Measurements from ENCODE around the gene DTWD1.
"Not testable (repeated sequence)": the region's sequence is repeated elsewhere in the genome, so short reads cannot be mapped to it uniquely, and the experiment has no call there.

The DTWD1 gene

DNA sequence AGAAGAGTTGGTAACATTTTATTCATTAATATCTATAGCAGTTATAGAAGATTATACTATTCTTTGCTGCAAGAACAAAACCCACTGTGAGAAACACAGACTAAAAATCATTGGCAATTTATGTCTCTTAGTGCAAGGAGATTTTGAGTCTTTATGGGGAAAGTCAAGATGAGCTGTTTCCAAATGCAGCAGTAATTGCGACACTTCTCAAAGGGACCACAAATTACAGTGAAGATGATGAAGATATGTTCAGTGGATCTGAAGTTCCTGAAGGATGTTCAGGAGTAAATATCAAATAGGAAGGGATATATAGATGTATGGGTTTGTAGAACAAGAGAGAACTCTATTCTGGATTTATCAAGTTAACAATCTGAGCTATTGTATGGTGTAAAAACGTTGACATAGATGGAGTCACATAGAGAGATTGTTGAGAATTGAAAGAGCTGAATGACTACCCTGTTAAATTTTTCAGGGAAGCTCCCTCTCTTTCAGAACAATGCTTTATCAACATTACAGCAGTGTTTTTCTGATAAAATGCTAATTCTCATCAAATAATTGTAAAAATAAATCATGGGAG is 71.8 kb downstream of the DTWD1 start:
- H3K36me3 ChIP-seq (ENCODE audit: insufficient read depth, insufficient read length, low read length), result no peaks in the 10 kb centered on the region

DNA sequence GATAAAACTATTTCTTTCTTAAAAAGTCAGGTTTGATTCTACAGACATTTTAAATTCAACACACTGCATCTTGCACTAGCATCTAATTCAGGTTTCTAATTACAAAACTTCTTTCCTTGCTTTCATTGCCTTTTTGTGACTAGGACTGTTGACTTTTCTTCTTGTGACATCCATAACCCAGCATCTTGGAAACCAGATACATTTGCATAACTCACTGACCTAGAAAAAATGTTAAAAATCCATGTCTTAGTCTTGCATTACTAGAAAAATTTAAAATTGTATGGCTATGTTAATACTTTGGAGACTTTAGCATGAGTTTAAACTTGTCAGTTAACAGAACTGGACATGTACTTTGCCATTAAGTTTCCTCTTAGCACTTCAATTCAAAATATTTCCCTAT is 72.7 kb downstream of the DTWD1 start:
- no peak overlapping the region for H3K4me3 ChIP-seq (ENCODE audit: insufficient read length, low read depth)
- H3K9me3 ChIP-seq (ENCODE audit: insufficient read depth, low read length), result no peaks in the 10 kb centered on the region
- H3K27me3 ChIP-seq (ENCODE audit: insufficient read depth, insufficient read length), result no peaks in the 10 kb centered on the region
- DNase-seq (ENCODE audit: low read depth, low spot score), result no peak
- no peak for TF ChIP-seq SUZ12 (IDR thresholded peaks at IDR 0.05; ENCODE audit: extremely low read depth, insufficient read depth, insufficient read length)
- TF ChIP-seq YY1 (IDR thresholded peaks at IDR 0.05; ENCODE audit: insufficient read depth, insufficient read length), result no peak
- no peak for TF ChIP-seq ZNF274 (IDR thresholded peaks at IDR 0.05; ENCODE audit: low read depth, low read length)
- no peak overlapping the region for H3K9ac ChIP-seq (ENCODE audit: insufficient read length, low read depth)
- H3K36me3 ChIP-seq (ENCODE audit: insufficient read depth, insufficient read length, low read length), result no peaks in the 10 kb centered on the region
- H3K4me1 ChIP-seq (ENCODE audit: insufficient read depth, insufficient read length), result no peaks in the 10 kb centered on the region

More for the DNA sequence above, 71.8 kb downstream of the DTWD1 start:
- Histone ChIP-seq H3K4me1 (ENCODE audit: insufficient read depth, insufficient read length) (no peaks in the 10 kb centered on the region), H3K9ac (ENCODE audit: insufficient read length, low read depth) (no peak overlapping the region), H3K27me3 (ENCODE audit: insufficient read depth, insufficient read length) (no peaks in the 10 kb centered on the region), H3K9me3 (ENCODE audit: insufficient read depth, low read length) (no peaks in the 10 kb centered on the region), H3K4me3 (ENCODE audit: insufficient read length, low read depth) (no peak overlapping the region)
- TF ChIP-seq SUZ12 (IDR thresholded peaks at IDR 0.05; ENCODE audit: extremely low read depth, insufficient read depth, insufficient read length), result no peak
- no peak for TF ChIP-seq YY1 (IDR thresholded peaks at IDR 0.05; ENCODE audit: insufficient read depth, insufficient read length)
- no peak for TF ChIP-seq ZNF274 (IDR thresholded peaks at IDR 0.05; ENCODE audit: low read depth, low read length)
- DNase-seq (ENCODE audit: low read depth, low spot score), result no peak

GRCh38 chr15:49696433-49696832 is 75.6 kb downstream of the DTWD1 start:
- no peaks in the 10 kb centered on the region for H3K36me3 ChIP-seq (ENCODE audit: insufficient read depth, insufficient read length, low read length)
- DNase-seq (ENCODE audit: low read depth, low spot score), result no peak
- H3K4me1 ChIP-seq (ENCODE audit: insufficient read depth, insufficient read length), result no peaks in the 10 kb centered on the region
- H3K9ac ChIP-seq (ENCODE audit: insufficient read length, low read depth), result no peak overlapping the region
- H3K27me3 ChIP-seq (ENCODE audit: insufficient read depth, insufficient read length), result no peaks in the 10 kb centered on the region
- H3K9me3 ChIP-seq (ENCODE audit: insufficient read depth, low read length), result no peaks in the 10 kb centered on the region
- TF ChIP-seq ZNF274 (IDR thresholded peaks at IDR 0.05; ENCODE audit: low read depth, low read length), result no peak
- no peak for TF ChIP-seq YY1 (IDR thresholded peaks at IDR 0.05; ENCODE audit: insufficient read depth, insufficient read length)
- no peak for TF ChIP-seq SUZ12 (IDR thresholded peaks at IDR 0.05; ENCODE audit: extremely low read depth, insufficient read depth, insufficient read length)
- H3K4me3 ChIP-seq (ENCODE audit: insufficient read length, low read depth), result no peak overlapping the region

DNA sequence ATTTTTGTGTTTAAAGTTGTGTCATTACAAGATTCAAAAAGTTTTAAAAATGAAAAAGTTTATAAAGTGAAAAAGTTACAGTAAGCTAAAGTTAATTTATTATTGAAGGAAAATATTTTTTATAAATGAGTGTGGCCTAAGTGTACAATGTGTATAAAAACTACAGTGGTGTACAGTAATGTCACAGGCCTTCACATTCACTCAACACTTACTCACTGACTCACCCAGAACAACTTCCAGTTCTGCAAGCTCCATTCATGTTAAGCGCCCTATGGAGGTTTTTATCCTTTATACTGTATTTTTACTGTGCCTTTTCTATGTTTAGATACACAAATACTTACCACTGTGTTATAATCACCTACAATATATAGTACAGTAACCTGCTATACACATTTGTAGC is 76.3 kb downstream of the DTWD1 start:
- DNase-seq (ENCODE audit: low read depth, low spot score), result no peak
- Histone ChIP-seq H3K27me3 (ENCODE audit: insufficient read depth, insufficient read length) (no peaks in the 10 kb centered on the region), H3K9me3 (ENCODE audit: insufficient read depth, low read length) (no peaks in the 10 kb centered on the region), H3K9ac (ENCODE audit: insufficient read length, low read depth) (no peak overlapping the region), H3K4me3 (ENCODE audit: insufficient read length, low read depth) (no peak overlapping the region), H3K36me3 (ENCODE audit: insufficient read depth, insufficient read length, low read length) (no peaks in the 10 kb centered on the region), H3K4me1 (ENCODE audit: insufficient read depth, insufficient read length) (no peaks in the 10 kb centered on the region)
- TF ChIP-seq ZNF274 (IDR thresholded peaks at IDR 0.05; ENCODE audit: low read depth, low read length) (no peak), YY1 (IDR thresholded peaks at IDR 0.05; ENCODE audit: insufficient read depth, insufficient read length) (no peak), SUZ12 (IDR thresholded peaks at IDR 0.05; ENCODE audit: extremely low read depth, insufficient read depth, insufficient read length) (no peak)

DNA sequence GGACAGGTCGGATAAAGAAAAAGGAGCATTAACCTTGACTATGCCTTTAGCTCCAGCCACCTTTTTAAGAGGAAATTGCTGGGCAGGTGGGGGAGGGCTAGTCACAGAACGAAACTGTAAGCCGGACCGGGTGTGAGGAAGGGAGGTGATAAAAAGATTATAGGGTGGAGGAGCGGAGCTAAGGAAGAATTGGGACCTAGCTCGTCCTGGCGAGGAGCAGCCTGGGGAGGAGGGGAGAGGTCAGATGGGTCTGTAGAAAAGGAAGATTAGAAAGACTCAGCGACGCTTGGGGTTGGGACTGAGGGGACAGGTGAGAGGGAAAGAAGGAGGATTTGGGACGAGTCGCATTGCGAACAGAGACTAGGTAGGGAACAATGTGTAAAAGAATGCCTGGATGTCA is 82.1 kb downstream of the DTWD1 start:
- H3K9ac ChIP-seq (ENCODE audit: insufficient read length, low read depth); H3K4me3 ChIP-seq (ENCODE audit: insufficient read length, low read depth); H3K9me3 ChIP-seq (ENCODE audit: insufficient read depth, low read length); H3K4me1 ChIP-seq (ENCODE audit: insufficient read depth, insufficient read length); H3K27me3 ChIP-seq (ENCODE audit: insufficient read depth, insufficient read length); DNase-seq (ENCODE audit: low read depth, low spot score); H3K36me3 ChIP-seq (ENCODE audit: insufficient read depth, insufficient read length, low read length): not testable (repeated sequence)

Data from NT2/D1 (cell line).